ENCODE measurements around the gene PLCD3.

- TF ChIP-seq EZH2 (optimal IDR thresholded peaks at IDR 0.05; ENCODE audit: low read depth, low read length) (no peak), CTCF (IDR thresholded peaks at IDR 0.05; ENCODE audit: low read length) (no peak), EZH2phosphoT487 (IDR thresholded peaks at IDR 0.05; ENCODE audit: low read length) (no peak)
These were observed 38.6 kb upstream of the PLCD3 start for GRCh38 chr17:45170931-45171337.
